Activated CD8-positive, alpha-beta memory T cell treated with anti-CD3 and anti-CD28 coated beads for 36 hours (primary cell): ENCODE data around the gene BRAT1. TPM values are rescaled to one million over a fixed set of nuclear protein-coding genes. Genes with fewer than 3 reads are reported as not detected.

Experiments
- CTCF ChIA-PET: fragments of 350-600 bp; sonication (Branson Sonifier 250); formaldehyde crosslinking; loops from one replicate; lab custom pipeline; 2021; ENCODE audit warnings: antibody characterized with exemption; lab: Charles Lee
- POLR2A ChIA-PET: fragments of 350-600 bp; sonication (Branson Sonifier 250); formaldehyde crosslinking; loops from one replicate; lab custom pipeline; 2021; ENCODE audit warnings: antibody characterized with exemption; lab: Charles Lee
- total RNA-seq, 2 experiments: library from RNA; stranded (reverse); gene quantifications; one replicate each; pipeline ENCODE4 v1.2.3, GENCODE V29; 2021

The BRAT1 gene
- total RNA-seq, 2 experiments from 2014 or later: 37.3 to 39.1 TPM

GRCh38 chr7:2509298-2509906 is 45.9 kb downstream of the BRAT1 start:
- ChIA-PET CTCF (interaction anchor here (2.0 to 2.4 kb wide), 2 partner anchors 41 to 58 kb away, joined by 6 to 11 read pairs; no protein-coding TSS in a partner anchor), POLR2A (interaction anchor here (0.6 to 1.7 kb wide), 5 partner anchors 10 to 122 kb away, joined by 3 to 9 read pairs (median 5); no protein-coding TSS in a partner anchor)

- ChIA-PET POLR2A (interaction anchor here (1.1 to 1.7 kb wide), 4 partner anchors 9 to 21 kb away, joined by 3 to 9 read pairs (median 5); no protein-coding TSS in a partner anchor), CTCF (interaction anchor here (0.7 to 2.4 kb wide), 4 partner anchors 9 to 202 kb away, joined by 3 to 11 read pairs (median 4); no protein-coding TSS in a partner anchor)
Observed at GRCh38 chr7:2508327-2509215, 46.8 kb downstream of the BRAT1 start.

DNA sequence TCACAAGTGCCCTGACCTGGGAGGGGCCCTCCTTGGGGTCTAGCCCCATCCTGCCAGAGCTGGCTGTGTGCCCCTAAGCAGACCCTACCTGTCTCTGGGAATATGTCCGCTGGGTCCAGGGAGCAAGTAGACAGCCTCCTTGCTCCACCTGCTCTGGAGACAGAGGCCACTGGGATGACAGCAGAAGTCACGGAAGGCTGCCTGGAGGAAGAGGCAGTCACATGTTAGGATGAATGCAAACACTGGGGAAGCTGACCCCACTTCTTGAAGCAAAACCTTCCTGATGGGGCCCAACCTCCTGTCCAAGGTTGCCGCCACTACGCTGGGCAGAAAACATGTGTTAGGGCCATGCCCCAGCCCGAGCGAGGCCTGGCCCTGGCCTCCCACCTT is 47.4 kb downstream of the BRAT1 start:
- ChIA-PET CTCF (interaction anchor here (0.7 to 2.4 kb wide), 4 partner anchors 10 to 202 kb away, joined by 3 to 11 read pairs (median 4); no protein-coding TSS in a partner anchor), POLR2A (no interaction called here)

GRCh38 chr7:2507208-2507916 is 48.0 kb downstream of the BRAT1 start:
- ChIA-PET CTCF (interaction anchor here (1.5 to 2.4 kb wide), 2 partner anchors 10 to 39 kb away, joined by 3 to 11 read pairs; no protein-coding TSS in a partner anchor), POLR2A (interaction anchor here (0.6 kb wide), 1 partner anchor 59 kb away, joined by 3 read pairs; no protein-coding TSS in a partner anchor)

DNA sequence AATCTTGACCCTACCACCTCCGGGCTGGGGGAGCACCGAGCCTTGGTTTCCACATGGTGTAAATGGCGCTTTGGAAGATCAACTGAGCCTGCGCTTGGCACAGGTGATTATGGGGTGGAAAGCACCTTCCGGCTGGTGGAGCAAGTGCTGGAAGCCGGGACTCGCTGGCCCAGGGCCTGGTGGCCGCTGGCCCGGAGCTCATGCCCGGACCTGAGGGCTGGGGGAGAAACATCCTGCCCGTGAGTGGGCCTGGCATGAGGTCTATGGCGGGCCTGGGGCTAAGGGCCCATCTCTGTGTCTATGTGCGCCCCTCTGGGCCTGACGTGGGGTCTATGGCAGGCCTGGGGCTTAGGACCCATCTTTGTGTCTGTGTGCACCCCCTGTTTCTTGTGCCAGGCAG is 49.9 kb downstream of the BRAT1 start:
- POLR2A ChIA-PET: no interaction called here

DNA sequence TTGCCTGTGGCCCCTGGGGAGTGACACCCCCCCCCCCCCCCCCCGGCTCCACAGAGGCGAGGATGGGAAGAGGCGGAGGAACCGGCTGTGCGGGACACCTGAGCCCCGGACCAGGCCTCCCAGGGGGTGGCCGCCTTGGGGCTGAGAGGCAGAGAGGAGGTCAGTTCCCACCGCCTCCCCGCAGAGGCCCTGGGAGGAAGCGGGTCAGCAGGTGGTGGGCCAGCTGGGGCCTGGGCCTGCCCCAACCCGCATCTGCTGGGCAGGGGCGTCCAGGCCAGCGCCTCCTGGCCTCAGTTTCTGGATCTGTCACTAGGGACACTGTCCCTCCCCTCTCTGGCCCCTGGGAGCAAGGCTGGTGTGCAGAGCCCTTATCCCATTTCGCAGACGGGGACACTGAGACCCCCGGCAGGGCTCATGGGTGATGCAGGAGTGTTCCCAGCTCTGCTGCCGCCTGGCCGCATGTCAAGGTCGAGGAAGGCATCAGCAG is 50.4 kb downstream of the BRAT1 start:
- POLR2A ChIA-PET: no interaction called here
- CTCF ChIA-PET: interaction anchor here (0.9 kb wide), 1 partner anchor 27 kb away, joined by 3 read pairs; no protein-coding TSS in a partner anchor

More for the DNA sequence above, 49.9 kb downstream of the BRAT1 start:
- CTCF ChIA-PET: no interaction called here

- ChIA-PET POLR2A (no interaction called here), CTCF (interaction anchor here (0.9 kb wide), 1 partner anchor 26 kb away, joined by 3 read pairs; no protein-coding TSS in a partner anchor)
Observed at GRCh38 chr7:2504128-2504888, 51.0 kb downstream of the BRAT1 start.

DNA sequence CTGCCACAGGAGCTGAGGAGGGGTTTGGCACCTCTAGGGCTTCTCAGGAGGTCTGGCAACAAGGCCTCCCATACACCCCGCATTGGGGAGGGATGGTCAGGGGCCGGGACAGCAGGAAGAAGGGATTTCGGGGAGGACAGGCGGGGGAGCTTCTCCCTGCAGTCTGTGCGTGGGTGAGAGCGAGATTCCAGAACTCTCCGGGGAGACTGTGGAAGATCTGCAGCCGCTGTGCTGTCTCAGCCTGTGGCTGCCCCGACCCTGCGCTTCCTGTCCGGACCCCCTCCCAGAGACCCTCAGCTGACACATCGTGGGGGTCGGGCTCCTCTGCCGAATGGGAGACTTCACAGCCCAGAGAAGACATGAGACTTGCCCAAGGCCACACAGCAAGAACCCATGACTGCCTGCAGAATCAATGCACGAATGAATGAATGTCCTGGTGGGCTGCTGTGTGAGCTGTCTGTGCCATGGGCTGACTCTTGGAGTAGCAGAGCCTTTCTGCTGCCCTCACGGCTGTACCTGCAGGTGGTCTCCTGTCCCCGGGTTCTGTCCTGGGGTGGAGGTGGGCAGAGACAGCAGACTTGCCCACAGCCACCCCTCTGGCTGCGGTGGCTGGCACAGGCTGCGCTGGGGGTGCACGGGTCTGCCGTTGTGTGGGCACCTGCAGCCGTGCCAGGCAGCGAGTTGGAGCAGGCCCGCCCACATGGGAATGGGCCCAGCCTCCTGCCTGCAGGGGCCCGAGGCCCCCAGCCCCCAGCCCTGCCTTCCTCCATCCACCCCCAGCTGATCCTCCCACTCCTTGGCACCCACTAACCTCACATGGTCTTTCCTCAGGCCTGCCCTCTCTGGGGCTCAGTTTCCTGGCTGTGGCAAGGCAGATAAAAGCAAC is 52.0 kb downstream of the BRAT1 start:
- POLR2A ChIA-PET: no interaction called here
- CTCF ChIA-PET: no interaction called here

DNA sequence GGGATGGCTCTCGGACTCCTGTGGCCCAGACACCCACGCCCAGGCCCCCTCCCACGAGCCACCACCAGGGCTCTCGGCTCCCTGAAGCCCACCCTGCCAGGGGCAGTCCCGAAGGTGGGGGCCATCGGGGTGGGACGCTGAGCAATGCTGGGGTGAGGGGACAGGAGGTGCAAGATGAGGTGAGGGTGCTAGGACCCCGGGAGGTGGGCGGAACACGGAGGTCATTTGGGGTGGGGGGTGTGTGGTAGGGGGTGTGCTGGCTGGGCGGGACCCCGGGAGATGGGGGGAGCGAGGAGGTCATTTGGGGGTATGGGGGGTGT is 52.7 kb downstream of the BRAT1 start:
- ChIA-PET POLR2A (no interaction called here), CTCF (no interaction called here)

DNA sequence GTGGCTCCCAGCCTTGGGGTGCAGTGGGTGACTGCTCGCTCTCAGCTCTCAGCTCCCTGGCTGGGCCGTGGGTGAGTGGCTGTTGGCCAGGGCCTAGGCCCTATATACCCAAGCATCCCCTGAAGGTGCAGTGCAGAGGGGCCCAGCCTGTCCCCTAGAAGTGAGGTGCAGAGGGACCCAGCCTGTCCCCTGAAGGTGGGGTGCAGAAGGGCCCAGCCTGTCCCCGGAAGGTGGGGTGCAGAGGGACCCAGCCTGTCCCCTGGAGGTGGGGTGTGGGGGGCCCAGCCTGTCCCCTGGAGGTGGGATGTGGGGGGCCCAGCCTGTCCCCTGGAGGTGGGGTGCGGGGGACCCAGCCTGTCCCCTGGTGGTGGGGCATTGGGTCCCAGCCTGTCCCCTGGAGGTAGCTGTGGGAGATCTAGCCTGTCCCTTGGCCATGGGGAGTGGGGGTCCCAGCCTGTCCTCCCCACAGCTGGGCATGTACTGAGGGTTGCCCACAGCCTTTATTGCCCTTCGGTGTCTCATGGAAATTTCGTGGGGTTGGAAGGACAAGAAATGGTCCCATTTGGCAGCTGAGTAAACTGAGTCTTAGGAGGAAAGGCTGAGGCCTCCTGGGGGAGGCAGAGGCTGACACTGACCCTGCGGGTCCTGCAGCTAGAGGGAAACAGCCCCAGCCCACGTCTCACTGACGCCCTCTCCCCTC is 53.2 kb downstream of the BRAT1 start:
- ChIA-PET CTCF (interaction anchor here (1.1 kb wide), 1 partner anchor 52 kb away, joined by 3 read pairs; no protein-coding TSS in a partner anchor), POLR2A (no interaction called here)

- ChIA-PET CTCF (no interaction called here), POLR2A (interaction anchor here (0.6 to 1.7 kb wide), 2 partner anchors 8 to 131 kb away, joined by 5 read pairs; no protein-coding TSS in a partner anchor)
Observed at GRCh38 chr7:2500701-2501100, 54.6 kb downstream of the BRAT1 start.

DNA sequence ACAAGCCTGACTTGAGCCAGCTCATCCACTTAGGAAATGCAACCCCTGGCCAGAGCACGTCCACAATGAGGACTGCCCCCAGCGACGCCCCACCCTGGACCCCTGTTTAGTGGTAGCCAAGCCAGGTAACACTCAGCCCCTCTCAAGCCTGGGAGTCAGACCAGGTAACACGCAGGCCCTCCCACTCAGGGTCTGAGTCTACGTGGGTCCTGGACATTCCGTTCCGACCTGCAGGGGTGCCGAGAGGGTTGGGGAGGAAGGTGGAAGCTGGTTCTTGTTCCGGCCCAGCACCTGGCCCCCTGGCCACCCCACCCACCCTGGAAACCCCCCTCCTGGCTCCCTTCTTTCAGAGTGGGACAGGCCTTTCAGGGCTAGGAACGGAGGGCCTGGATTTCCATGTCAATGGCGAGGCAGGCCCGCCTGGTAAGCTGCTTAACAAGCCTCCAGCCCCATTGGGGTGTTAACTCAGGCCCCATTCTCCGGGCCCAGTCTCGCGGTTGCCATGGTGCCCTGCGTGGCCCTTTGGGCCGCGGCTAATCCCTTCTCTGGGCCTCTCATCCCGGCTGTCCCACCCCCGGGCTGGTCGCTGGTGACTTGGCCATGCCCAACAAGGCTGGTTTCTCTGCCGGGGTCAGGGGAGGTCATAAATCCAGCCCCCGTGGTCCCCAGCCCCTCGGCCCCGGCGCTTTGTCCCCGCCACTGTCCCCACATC is 55.4 kb downstream of the BRAT1 start:
- CTCF ChIA-PET: interaction anchor here (0.9 kb wide), 1 partner anchor 22 kb away, joined by 3 read pairs; no protein-coding TSS in a partner anchor
- POLR2A ChIA-PET: interaction anchor here (0.7 to 1.7 kb wide), 2 partner anchors 9 to 108 kb away, joined by 3 to 5 read pairs; no protein-coding TSS in a partner anchor

- ChIA-PET CTCF (interaction anchor here (0.9 kb wide), 1 partner anchor 21 kb away, joined by 3 read pairs; no protein-coding TSS in a partner anchor), POLR2A (interaction anchor here (0.6 to 1.7 kb wide), 3 partner anchors 10 to 130 kb away, joined by 3 to 13 read pairs (median 5); no protein-coding TSS in a partner anchor)
Observed at GRCh38 chr7:2499181-2499580, 56.1 kb downstream of the BRAT1 start.

DNA sequence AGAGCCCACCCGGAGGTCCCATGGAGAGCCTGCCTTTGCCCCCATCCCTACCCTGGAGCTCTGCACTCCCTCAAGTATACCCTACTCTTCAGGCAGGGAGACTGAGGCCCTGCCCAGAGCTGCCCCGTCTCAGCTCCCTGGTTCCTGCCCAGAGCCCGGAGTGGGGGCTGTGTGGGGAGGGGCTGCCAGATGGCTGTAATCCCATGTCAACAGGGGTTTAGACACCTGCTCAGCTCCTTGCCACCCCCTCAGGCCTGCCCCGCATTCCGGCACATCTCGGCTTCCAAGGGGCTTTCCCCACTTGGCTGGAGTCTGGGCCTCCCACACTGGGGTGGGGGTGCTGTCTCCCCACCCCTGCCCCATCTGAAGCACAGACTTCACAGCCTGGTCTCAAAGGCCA is 56.6 kb downstream of the BRAT1 start:
- POLR2A ChIA-PET: interaction anchor here (0.6 kb wide), 1 partner anchor 131 kb away, joined by 13 read pairs; no protein-coding TSS in a partner anchor

DNA sequence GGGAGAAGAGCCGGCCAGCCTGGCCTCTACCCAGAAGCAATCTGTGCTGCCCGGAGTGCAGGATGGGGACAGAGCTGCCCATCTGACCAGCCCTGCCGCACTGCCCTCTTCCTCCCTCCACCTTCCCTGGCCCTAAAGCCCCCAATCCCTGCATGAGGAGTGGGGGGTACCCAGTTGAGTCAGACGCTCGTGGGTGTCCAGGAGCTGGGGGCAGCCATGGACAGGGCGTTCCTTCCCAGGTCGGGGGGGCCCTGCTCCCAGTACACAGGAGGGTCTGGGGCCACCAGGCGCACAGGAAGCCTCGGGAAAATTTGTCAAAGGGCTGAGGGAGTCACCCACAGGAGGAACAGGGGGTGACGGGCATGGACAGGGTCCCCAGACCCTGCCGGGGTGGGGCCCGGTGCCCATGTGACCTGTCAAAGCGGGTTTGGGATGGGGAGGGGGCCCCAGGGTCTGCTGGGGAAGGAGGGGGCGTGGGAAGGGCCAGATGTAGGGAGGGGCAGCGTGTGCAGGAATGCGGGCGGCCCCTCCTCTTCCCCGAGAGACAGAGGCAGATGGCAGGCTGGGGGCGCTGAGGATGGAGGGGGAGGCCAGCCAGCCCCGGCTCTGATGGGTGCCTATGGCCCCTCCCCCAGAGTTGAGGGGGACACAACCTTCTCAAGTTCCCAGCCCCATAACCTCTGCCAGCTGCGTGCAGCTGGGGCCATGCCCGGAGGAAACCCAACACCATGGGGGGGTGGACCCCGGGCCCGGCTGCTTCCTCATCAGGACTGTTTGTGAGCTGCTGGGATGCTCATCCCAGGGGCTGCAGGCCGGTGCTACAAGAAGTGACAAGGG is 57.6 kb downstream of the BRAT1 start:
- CTCF ChIA-PET: no interaction called here
- POLR2A ChIA-PET: no interaction called here

More for the DNA sequence above, 56.6 kb downstream of the BRAT1 start:
- CTCF ChIA-PET: interaction anchor here (0.7 kb wide), 1 partner anchor 30 kb away, joined by 3 read pairs; no protein-coding TSS in a partner anchor
